ENCODE data around the gene THBS3. TPM values are rescaled to one million over a fixed set of nuclear protein-coding genes. Genes with fewer than 3 reads are reported as not detected.

The THBS3 gene
- total RNA-seq, 2 donors from 2014 or later = 13.1 to 38.5 TPM

GRCh38 chr1:155205035-155205434, 2.7 kb downstream of the THBS3 start:
- H3K4me3 ChIP-seq = no peak overlapping the region
- no peak overlapping the region for H3K27ac ChIP-seq
- TF ChIP-seq CTCF (IDR thresholded peaks at IDR 0.05) (no peak), POLR2AphosphoS5 (IDR thresholded peaks at IDR 0.05) (no peak), POLR2A (IDR thresholded peaks at IDR 0.05) (no peak)
- no peaks in the 10 kb centered on the region for H3K27me3 ChIP-seq (replicated peaks; ENCODE audit: insufficient read depth)
- WGBS = 93% methylated on average over 13 of the region's 14 CpGs
- no peaks in the 10 kb centered on the region for H3K9me3 ChIP-seq
- peaks cover 7% of the 10 kb centered on the region for H3K4me1 ChIP-seq (replicated peaks)
- H3K36me3 ChIP-seq = no peaks in the 10 kb centered on the region
- no peak for DNase-seq (ENCODE audit: low spot score)
- intact Hi-C loops (cut with DNase I) = loop anchor here (5.0 kb wide), 1 partner anchor 37 kb away; a partner anchor contains a TSS

- H3K27ac ChIP-seq = no peak overlapping the region
- WGBS = 88% methylated on average over 18 of the region's 19 CpGs
- no peaks in the 10 kb centered on the region for H3K36me3 ChIP-seq
- H3K4me1 ChIP-seq (replicated peaks) = peaks cover 2% of the 10 kb centered on the region
- intact Hi-C loops (cut with DNase I) = no loop called here
- no peak overlapping the region for H3K4me3 ChIP-seq
- no peak for TF ChIP-seq CTCF (IDR thresholded peaks at IDR 0.05)
- TF ChIP-seq POLR2A (IDR thresholded peaks at IDR 0.05) = no peak
- no peak for TF ChIP-seq POLR2AphosphoS5 (IDR thresholded peaks at IDR 0.05)
- H3K9me3 ChIP-seq = no peaks in the 10 kb centered on the region
- DNase-seq (ENCODE audit: low spot score) = no peak
- H3K27me3 ChIP-seq (replicated peaks; ENCODE audit: insufficient read depth) = no peaks in the 10 kb centered on the region
Observed at GRCh38 chr1:155202731-155203515, 4.8 kb downstream of the THBS3 start.

- Histone ChIP-seq H3K27ac (no peak overlapping the region), H3K9me3 (no peaks in the 10 kb centered on the region), H3K36me3 (no peaks in the 10 kb centered on the region), H3K4me1 (replicated peaks) (no peaks in the 10 kb centered on the region), H3K4me3 (no peak overlapping the region), H3K27me3 (replicated peaks; ENCODE audit: insufficient read depth) (no peaks in the 10 kb centered on the region)
- intact Hi-C loops (cut with DNase I) = no loop called here
- 91% methylated on average over 7 of the region's 7 CpGs for WGBS
- no peak for DNase-seq (ENCODE audit: low spot score)
- TF ChIP-seq POLR2AphosphoS5 (IDR thresholded peaks at IDR 0.05) (no peak), POLR2A (IDR thresholded peaks at IDR 0.05) (no peak), CTCF (IDR thresholded peaks at IDR 0.05) (no peak)
Observed at GRCh38 chr1:155202198-155202597, 5.5 kb downstream of the THBS3 start.

- Histone ChIP-seq H3K4me3 (no peak overlapping the region), H3K27ac (no peak overlapping the region), H3K27me3 (replicated peaks; ENCODE audit: insufficient read depth) (no peaks in the 10 kb centered on the region), H3K4me1 (replicated peaks) (no peaks in the 10 kb centered on the region), H3K9me3 (no peaks in the 10 kb centered on the region), H3K36me3 (no peaks in the 10 kb centered on the region)
- intact Hi-C loops (cut with DNase I) = no loop called here
- 86% methylated on average over 5 of the region's 5 CpGs for WGBS
- TF ChIP-seq POLR2A (IDR thresholded peaks at IDR 0.05) (no peak), CTCF (IDR thresholded peaks at IDR 0.05) (no peak), POLR2AphosphoS5 (IDR thresholded peaks at IDR 0.05) (no peak)
- no peak for DNase-seq (ENCODE audit: low spot score)
Observed at GRCh38 chr1:155200920-155201319, 6.8 kb downstream of the THBS3 start.

GRCh38 chr1:155199792-155200191, 7.9 kb downstream of the THBS3 start:
- 86% methylated on average over 4 of the region's 4 CpGs for WGBS
- intact Hi-C loops (cut with DNase I) = no loop called here
- no peaks in the 10 kb centered on the region for H3K36me3 ChIP-seq
- no peak overlapping the region for H3K27ac ChIP-seq
- TF ChIP-seq CTCF (IDR thresholded peaks at IDR 0.05) (no peak), POLR2A (IDR thresholded peaks at IDR 0.05) (no peak), POLR2AphosphoS5 (IDR thresholded peaks at IDR 0.05) (no peak)
- H3K9me3 ChIP-seq = no peaks in the 10 kb centered on the region
- H3K4me3 ChIP-seq = no peak overlapping the region
- no peaks in the 10 kb centered on the region for H3K27me3 ChIP-seq (replicated peaks; ENCODE audit: insufficient read depth)
- H3K4me1 ChIP-seq (replicated peaks) = no peaks in the 10 kb centered on the region
- DNase-seq (ENCODE audit: low spot score) = no peak
